C1 segment of cervical spinal cord (tissue), 14 donors: ENCODE data around the gene CBFA2T2.

ENCODE experiments used
- DNase-seq, 14 donors: peaks; one replicate each; lab custom pipeline; 2025; lab: John Stamatoyannopoulos, UW

CBFA2T2 gene

DNA sequence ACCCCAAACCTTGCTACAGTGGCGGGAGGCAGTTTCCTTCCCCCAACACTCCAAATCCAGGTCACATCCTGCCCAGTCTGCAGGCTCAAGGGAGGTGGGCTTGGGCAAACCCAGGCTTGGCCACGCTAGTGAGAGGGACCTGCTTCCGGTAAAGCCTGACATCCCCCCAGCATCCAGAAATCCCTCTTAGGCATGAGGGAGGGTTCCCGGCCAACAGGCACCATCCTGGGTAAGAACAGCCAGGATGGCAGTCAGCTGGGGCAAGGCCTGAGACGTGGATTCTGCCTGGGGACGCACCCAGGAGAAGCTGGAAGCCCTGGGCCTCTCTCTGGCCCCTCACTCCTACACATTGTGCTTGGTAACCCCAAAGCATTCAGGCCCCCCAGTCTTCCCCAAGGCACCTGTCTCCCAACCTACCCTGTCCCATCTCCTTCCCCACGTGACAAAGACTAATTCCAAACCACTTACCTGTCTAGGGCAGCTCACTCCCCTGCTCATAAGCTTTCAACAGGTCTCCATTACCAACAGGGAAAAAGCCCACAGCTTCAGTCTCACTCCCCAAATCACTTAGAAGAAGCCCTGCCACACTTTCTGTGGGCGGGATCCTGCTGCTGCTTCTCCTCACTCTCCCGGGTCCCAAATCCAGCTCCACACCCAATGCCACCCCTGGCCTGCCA is 174.3 kb downstream of the CBFA2T2 start:
- DNase-seq = peak in 1 of 14 donors; percentile 45

DNA sequence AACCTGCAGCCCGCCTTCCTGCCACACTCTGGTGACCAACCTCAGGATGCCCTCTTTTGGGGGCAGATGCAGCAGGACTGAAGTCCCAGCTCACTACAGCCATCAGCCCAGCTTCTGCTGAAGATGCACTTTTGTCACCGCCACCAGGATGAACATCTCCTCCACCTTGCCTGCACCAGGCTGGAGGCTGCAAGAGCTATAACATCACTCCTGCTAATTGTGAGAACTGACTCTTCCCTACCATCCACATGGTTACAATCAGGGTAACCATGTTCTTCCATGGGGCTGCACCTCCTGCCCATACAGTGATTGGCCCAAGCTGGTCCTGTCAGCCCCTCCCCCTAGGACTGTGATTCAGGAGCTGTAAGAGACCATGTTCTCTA is 174.9 kb downstream of the CBFA2T2 start:
- DNase-seq = no peak

DNA sequence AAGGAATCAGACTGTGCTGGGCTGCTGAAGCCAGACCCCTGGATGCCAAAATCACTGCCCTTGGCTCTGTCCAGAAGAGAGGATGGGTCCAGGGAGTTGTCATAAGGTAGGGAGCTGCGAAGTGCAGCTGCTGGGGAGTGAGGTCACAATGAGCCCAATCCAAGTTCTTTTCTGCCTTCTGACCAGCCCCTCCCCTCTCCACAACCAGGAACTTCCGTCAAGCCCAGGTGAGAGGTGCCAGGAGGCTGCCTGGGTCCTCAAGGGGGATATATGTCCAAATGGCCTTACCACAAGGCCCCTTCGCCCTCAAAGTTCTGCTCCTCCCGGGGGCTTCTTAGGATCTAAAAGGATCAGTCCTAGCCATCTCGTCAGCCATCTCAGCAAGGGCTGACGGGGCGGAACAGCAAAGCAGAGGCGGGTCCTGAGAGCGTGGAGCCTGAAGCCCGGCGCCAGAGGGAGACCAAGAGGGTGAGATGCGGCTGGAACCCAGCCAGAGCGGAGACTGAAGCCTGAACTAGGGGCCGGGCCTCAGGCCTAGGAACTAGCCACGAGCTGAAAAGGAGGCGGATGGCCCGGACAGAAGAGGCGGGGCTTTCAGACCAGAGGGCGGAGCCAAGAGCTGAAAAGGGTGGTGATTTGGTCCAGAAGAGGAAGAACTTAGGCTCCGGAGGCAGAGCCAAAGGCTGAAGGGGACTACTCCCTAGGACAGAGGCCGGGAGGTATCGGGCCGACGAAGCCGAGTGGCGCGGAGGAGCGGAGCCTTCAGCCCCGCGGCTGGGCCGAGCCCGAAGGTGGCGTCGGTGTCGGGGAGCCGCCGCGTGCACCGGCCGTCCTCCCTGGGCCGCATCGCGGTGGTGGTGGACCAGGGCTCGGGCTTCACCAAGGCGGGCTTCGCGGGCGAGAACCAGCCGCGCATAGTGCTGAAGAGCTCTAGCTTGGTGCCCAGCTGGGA is 176.7 kb downstream of the CBFA2T2 start, which contains the start of gene ACTL10:
Gene ACTL10, plus strand, starts transcription at position 651 of the 952 bp plus-strand sequence. CDS start 555 bp downstream, outside the sequence.
- peak; percentile 27 to 92 (median 83) for DNase-seq

DNA sequence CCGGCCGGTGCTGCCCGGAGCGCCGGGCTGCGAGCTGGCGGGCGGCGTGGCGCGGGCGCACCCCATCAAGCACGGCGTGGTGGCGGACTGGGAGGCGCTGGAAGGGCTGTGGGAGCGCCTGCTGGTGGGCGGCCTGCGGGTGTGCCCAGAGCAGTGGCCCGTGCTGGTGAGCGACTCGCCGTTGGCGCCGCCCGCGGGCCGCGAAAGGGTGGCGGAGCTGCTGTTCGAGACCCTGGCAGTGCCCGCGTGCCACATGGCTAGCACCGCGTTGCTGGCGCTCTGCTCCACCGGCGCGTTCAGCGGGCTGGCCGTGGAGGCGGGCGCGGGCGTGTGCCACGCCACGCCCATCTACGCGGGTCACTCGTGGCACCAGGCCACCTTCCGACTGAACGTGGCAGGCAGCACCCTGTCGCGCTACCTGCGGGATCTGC is 177.4 kb downstream of the CBFA2T2 start:
- DNase-seq = peak in 7 of 14 donors; percentile 13 to 73 (median 43)

DNA sequence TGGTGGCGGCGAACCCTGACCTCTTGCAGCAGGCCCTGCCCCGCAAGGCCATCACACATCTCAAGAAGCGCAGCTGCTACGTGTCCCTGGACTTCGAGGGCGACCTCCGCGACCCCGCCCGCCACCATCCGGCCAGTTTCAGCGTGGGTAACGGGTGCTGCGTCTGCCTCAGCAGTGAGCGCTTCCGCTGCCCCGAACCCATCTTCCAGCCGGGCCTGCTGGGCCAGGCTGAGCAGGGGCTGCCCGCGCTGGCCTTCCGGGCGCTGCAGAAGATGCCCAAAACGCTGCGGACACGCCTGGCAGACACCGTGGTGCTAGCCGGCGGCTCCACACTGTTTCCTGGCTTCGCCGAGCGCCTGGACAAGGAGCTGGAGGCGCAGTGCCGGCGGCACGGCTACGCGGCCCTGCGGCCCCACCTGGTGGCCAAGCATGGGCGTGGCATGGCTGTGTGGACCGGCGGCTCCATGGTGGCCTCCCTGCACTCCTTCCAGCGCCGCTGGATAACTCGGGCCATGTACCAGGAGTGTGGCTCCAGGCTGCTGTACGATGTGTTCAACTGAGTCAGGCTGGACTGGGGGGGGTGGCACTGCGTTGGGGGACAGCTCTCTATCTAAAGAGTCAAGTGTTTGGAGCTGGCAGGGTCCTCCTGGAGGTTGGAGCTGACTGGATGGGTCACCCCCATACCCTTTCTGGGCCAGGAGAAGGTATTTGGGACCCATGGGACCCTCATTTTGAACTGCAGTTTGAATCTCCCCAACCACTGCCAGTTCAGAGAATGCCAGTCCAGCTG is 178.0 kb downstream of the CBFA2T2 start:
- DNase-seq = peak in 13 of 14 donors; percentile 23 to 76 (median 55)

DNA sequence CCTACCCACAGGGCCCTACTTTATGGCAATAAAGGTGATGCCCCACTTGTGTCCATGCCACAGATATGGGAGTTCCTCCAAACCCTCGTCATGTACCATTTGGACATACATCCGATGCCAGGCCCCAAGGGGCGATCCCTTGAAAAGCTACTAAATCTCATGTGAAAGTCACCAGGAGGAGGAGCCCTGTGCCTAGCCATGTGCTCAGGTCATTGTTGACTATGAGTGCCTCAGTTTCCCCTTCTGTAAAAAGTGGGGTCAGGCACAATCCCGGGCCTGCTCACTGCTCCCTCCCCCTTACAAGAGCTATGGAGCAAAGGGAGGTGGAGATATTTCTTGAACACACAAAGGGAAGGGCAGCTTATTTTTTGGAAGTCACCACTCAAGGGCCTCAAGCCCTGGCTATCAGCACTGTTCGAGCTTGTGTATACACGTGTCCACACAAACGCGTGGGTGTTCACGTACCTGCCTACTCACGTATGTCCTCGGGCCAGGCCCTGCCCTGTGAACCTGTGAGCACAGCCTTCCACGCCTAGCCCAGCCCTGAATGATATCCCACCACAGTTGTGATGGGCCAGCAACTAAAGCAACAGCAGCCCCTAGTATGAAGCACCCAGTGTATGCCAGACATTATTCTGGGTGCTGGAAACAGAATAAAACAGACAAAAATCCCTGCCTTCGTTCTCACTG is 178.7 kb downstream of the CBFA2T2 start:
- DNase-seq = no peak

DNA sequence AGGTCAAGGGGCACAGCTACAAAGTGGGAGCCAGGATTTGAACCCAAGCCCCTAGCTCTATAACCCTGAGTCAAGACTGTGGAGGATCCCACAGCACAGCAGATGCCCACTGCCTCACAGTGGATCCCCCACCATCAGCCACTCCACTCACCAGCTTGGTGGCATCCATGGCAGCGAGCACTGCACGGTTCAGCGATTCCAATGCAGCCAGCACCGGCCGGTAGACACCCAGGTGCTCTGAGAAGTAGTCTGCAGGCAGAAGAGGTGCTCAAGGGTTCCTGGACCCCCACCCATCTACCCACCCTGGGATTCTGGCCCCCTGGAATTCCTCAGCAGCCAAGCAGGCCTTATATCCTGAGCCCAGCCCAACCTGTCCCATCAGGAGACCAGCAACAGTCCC is 179.3 kb downstream of the CBFA2T2 start:
- no peak for DNase-seq

DNA sequence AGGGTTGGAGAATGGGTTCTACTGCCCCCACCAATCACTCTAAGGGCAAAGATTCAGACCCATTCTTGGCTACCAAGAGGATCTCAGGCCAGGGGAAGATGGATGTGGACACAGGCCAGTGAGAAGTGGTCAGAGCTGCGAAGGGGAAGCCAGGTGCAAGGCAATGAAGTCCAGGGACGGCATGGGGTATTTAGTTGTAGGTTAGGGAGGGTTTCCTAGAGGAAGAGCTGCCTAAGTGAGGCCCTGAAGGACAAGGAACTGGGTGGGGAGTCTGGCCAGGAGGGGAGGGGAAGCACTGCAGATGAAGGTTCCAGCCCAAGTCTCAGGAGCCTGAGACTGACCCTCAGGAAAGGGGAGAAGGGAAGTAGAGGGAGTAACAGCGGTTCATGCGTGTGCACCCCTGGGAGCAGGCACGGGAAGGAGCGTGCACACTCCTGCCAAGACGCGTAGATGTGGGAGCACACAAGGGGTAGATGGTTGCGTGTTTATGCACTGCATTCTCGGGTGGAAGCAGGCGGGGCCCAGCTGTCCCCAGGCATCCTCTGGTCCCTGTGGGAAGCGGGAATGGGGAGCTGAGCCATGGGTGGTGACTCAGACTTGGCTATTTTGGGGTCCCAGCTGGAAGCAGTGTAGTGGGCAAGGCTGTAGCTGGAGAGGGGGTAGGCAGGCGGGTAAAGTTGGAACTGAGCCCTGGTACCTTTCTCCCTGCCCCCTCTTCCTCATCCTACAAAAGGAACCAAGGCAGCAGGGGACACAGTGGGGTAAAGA is 180.2 kb downstream of the CBFA2T2 start:
- no peak for DNase-seq

DNA sequence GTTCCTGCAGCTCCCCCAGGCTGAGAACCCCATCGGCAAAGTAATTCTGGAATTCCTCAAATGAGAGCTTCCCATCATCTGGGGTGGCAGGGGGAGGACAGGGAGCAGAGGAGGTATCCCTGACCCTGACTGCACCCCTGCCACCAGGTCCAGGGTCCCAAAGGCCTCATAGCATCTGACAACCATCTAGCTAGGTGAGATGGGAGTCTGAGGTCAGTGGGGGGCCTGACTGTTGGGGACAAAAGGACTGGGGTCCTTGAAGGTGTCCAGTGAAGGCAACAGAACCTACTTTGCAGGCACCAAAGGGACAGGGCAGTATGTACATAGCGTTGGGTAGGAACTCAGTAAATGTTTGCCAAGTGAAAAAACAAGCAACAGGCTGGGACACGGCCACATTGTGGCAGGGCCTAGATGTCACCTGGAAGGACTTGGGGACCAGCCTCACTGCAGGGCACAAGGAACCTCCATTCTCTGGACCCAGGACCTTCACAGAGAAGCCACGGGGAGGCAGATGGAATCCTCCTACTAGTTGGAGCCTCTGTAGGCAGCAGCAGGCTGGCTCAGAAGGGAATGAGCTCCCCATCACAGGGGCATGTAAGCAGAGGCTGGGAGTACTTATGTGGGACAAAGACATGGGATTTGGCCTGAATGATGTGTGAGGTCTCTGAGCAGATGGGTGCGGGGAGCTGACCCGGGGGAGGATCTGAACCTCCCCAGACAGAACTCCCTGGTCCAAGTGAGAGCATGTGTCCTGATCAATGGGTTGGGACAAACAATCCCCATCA is 181.0 kb downstream of the CBFA2T2 start:
- DNase-seq = no peak

DNA sequence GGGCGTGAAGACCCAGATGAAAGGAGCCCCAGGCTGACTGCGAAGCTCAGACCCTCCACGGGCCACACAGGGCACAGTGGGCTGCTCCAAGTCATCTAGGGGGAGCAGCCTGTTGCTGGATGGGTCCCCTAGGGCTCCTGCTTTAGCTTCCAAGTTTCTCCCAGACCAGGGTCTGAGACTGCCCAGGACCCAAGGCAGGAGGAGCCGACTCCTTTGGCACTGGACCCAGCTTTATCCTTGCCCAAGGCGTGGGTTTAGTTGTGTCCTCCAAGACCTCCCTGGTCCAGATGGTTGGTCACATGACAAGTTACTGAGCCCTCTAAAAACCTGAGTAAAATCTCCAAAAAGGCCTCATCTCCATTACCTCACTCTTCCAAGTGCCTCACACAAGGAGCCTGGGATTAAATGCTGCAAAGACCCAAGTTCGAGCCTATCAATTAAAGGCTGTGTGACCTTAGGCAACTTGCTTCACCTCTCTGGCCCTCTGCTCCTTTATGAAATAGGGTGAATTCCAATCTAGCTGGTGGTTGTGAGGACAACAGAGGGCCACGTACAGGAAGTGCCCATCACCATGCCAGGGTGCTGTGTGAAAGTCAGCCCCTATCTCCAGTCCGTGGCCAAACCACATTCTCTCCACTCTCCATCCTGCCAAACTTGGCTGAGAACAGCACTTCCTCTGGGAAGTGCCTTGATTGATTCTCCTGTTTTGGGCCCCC is 181.8 kb downstream of the CBFA2T2 start:
- no peak for DNase-seq

DNA sequence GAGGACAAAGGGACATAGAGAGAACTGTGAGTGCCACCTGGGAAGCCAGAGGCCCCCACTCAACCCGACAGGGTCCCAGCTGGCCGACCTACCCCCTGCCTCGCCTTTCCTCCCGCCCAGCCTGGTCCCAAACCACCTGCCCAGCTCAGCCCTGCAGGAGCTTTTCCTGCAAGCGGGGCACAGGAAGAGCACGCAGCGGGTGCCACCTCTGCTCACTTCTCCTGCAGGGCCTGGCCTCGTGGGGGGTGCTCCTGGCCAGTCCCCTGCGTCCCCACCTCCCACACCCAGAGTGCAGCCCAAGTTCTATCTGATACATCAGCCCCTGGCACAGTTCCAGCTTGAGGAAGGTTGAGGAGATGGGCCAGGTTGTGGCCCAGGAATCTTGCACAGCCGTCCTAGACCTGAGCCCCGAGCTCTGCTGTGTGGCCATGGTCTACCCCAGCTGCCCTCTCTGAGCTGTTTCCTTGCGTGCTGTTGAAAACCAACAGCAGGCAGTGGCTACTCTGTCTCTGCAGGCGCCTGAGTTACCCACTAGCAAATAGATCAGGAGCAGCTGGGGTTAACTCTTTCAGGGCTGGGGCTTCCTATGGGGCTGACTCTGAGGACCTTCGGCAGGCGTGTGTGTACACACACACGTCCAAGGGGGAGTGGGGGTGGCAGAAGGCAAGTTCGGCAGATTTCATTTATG is 182.7 kb downstream of the CBFA2T2 start:
- no peak for DNase-seq

DNA sequence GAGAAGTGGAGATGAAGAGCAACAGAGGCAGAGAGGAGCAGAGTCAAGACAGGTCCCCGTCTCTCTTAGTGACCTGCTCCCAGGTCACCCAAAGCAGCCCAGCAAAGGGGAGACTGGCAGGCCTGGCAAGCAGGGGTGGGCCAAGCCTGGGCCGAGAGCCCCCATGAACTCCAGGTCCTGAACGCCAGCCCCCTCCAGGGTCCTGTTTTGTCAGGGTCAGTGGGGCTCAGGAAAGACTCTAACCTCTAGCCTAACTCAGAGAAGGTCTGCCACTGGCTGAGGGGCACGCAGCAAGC is 183.2 kb downstream of the CBFA2T2 start:
- no peak for DNase-seq

DNA sequence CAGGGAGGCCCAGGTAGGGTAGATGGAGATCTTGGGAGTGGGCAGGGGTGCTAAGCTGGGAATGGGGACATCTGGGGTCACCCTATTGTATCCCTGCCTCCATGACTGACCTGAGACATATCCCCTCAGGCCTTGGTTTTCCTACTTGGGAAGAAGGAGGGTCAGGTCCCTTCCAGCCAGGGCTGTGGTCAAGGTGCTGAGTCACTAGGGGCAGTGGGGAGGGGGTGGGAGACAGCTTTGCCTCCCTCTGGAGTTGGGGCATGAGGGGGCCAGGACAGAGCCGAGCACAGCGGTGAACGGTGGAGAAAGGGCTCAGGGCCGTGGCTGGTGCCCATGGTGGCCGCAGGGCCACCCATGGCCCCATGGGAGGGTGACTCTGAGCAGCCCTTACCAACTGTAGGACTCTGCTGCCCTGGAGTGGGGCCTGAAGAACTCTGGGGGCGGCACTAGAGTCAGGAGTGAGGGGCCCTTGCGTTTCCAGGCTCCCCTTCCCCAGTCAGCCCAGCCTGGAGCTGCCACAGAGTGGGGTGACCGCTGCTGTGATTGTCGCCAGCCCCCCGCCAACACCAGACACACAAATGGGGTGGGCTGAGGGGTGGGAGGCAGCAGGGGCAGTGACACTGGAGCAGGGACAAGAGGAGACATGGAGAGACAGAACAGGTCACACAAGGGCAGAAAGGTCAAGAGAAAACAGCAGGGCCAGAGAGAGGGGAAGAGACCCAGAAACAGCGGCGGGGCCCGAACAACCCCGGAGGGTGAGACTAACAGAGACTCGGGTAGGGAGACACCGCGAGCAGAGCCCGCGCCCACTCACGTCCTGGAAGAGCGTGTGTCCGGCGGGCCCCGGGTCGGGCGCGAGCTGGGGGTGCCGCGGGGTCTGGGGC is 183.8 kb downstream of the CBFA2T2 start:
- peak in 1 of 14 donors; percentile 62 for DNase-seq

DNA sequence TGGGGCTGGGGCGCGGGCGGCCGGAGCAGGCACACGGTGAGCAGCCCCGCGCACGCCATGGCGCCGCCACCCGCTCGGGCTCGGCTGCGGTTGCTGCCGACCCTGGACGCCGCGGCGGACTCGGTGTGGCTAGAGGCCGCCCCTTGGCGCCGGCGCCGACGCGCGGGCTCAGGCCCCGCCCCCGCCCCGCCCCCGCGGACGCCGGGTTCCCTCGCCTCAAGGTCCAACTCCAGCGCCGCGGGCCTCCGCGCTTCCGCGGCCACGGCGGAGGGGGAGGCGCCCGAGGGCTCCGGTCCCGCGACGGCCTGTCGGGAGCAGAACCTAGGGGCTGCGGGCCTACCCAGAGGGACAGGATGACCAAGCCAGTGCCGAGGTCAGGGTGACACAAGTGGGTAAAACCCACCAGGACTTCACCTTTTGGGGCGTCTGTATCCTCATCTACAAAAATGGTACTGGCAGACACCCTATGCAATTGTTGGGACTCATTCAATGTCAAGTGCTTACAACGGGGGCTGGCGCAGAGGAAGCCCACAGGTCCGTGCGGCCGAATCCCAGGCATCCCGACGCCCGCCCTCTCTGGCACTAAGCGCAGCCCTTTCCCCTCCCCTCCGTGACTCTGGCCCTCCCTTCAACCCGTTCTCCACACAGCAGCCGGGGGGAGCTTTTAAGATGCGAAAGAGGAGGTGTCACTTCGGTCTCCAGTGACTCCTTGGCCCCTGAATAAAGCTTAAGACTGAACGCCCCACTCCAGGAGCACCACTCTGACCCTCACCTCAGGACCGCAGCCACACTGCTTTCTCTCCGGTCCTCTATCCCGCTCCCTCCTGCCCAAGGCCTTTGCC is 184.6 kb downstream of the CBFA2T2 start, which contains the start of gene NECAB3:
Gene NECAB3, minus strand, starts transcription at position 135 of the 842 bp plus-strand sequence. Its CDS starts 76 bp downstream, at position 59.
- DNase-seq = peak in 13 of 14 donors; percentile 14 to 84 (median 54)

DNA sequence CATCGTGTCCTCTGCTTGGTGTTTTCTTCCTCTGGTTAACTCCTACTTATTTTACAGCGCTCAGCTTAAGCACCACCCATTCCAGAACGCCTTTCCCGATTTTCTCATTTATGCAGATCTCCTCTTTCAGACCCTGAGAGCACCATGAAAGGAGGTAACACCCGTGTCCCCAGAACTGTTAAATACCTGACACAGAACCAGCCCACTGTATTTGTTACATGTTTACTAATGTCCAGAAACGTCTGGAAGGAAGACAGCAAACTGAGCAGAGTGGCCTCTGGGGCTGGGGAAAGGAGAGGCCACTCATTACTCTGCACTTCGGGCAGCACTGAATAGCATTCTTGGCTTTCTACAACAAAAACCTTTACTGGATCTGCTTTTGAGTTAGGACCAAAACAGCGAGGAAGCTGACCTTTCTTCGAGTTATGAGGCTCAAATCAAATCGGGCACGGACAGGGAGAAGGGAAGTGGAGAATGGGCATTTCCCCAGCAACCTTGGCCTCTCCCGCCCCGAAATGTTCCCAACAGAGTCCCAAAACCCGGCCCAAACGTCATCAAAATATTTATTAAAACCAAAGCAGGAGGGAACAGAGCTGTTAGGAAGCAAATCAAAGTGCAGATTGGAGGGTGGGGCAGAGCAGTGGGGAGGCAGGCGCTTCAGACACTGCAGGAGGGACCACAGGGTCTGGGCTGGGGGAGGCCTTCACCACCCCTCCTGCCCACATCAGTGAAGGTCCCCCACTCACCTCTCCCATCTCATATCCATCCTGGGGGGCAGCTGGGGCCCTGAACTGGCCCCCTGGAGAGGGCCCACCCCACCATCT is 185.5 kb downstream of the CBFA2T2 start:
- DNase-seq = peak in 2 of 14 donors; percentile 35 to 41
